ENCODE data around the gene ITPRID2. TPM values are rescaled to one million over a fixed set of nuclear protein-coding genes. Genes with fewer than 3 reads are reported as not detected.
A peak's percentile ranks its signal among the peaks of the same experiment; 100 is the strongest.

ITPRID2 gene
- 49.7 TPM for polyA plus RNA-seq (2013, experiment 1 of 2; ENCODE audit: insufficient read length)
- 67.0 TPM for polyA plus RNA-seq (2013, experiment 2 of 2; ENCODE audit: insufficient read length)

DNA sequence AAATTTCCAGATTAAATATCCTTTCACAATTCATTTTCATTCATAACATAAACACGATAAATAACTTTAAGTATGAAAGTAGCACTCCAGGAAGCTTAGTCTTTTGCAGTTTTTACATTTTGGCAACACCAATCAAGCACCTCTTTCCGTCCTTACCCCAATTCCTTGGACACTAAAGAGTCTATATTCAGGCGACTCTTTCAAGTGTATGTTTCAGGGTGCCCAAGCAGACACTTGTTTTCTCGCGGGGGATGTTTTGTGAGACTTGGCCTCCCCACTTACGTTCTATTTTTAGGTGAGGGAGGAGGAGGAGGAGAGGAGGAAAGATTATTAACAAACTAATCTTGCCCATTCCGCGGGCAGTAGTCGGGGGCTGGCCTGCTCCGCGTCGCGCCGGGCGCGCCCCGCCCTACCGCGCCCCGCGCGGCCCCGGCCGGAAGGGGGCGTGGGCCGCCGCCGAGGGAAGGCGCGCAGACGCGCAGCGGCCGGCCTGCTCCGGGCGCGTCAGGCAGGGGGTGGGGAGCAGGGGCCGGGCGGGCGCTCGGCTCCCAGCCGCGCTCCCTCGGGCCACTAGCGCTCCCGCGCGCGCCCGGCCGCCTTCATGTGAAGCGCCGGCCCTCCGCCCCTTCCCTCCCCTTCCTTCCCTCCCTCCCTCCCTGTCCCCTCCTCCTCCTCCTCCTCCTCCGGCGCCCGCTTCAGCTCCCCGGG lies at the start of gene ITPRID2:
ITPRID2 (plus strand) TSS at position 473 of the 708 bp plus-strand sequence. CDS start 337 bp downstream, outside the sequence.
- DNase-seq: peak; percentile 90

DNA sequence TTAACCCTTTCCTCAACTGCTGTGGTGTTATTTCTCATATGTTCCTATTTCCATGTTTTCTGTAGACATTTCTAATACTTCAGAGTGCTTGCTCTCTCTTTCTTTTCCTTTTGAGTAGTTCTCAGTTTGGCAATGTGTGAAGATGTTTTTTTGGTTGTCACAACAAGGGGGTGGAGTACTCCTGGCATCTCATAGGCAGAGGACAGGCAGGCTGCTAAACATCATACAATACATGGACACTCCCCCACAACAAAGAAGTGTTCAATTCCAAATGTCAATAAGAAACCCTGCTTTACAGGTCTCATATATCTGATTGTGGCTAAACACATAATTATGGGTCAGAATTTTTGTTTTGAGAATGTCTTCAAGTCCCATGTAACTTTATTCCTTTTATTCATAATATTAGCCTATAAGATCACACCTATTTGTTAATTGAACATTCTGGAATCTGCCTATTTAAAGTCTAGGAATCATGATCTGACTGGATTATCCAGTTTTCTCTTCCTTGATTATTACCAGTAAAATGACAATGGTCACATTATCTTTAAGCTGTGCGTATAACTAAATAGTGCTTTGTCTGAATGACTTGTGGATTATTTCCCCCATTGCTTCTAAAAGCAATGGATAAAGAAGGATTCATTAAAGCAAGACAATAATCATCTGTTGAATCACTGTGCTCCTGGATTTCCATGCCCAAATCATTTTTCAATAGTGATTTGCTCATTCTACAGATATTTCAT lies 46.8 kb upstream of the ITPRID2 start:
- DNase-seq: no peak

DNA sequence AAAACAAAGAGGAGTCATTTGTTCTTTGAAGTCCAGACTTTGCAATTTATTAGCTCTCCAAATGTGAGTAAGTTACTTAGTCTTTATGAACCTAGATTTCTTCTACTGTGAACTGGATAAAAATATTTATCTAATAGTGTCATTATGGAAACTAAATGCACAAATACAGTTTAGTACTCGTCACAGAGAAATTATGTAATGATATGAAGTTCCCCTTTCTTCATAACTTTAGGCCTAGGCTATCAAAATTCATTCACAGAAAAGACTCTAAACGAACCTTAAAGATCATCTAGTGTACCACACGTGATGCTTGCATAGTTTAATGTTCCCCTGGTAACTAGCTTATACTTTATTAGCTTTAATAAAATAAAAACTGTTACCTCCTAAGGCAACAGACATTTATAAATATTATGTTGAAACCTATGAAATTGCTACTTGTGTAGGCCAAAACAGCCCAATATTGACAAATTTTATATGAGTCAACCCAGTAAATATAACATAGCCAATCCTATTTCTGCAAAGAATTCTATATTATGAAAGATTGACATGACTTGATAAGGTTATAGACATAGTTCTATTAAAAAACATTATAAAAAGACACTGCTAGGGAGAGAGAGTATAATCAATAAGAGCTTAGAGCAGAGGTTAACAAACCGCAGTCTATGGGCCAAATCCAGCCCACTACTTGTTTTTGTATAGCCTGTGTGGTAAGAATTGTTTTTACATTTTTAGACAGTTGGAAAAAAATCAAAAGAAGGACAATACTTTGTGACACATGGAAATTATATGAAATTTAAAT lies 44.9 kb upstream of the ITPRID2 start:
- no peak for DNase-seq

DNA sequence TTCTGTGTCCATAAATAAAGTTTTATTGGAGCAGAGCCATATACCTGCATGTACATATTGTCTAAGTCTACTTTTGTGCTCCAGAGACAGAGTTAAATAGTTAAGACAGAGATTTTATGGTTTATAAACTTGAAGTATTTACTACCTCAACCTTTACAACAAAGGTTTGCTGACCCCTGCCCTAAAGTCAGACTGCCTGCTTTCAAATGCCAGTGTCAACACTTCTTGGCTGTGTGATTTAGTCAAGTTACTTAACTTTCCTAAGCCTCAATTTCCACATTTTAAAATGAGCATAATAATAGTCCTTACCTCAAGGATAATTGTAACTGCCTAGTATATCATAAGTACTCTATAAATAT lies 44.4 kb upstream of the ITPRID2 start:
- DNase-seq: no peak

DNA sequence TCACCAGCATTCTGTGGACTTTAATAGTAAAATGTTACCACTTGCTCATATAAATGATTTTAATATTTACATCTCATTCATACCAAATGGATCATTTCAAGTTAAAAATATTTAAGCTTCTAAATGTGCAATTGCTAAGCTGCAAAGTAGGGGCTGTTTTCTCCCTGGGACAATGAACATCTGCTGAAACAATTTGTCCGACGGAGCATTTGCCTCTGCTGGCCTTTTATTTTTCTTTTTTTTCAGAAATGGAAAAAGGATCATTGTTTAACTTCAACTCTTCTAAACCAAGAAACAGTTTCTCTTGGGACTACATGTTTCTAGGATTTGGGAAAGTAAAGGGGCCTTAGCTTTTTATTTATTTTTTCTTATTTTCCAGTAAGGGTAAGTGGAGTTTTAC lies 43.8 kb upstream of the ITPRID2 start:
- no peak for DNase-seq

DNA sequence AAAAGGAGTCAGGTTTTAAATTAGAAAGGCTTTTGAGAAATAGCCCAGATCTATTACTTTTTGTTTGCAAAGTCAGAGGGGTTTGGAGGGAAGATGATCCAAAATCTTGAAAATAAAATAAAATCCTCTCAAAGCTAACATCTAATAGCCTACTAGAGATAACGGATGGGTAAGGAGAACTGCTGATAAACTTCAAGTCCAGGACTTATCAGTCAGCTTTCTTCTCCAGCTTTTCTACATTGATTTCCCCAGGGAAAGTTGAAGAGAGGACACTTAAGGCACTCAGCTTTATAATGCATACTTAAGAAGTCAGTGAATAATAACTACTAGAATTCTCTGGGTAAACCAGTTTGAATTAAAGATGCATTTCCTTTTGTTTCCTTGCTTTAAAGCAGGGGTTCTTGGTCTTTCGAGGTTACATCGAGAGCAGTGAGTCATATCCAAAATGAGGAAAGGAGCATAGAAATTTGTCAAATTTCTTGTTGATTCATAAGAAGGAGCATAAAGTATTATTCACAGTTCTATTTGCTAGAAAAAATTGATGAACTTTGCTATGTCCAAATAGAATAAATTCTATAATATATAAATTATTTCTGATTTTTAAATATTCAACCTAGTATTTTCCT lies 43.2 kb upstream of the ITPRID2 start:
- DNase-seq: peak; percentile 4

DNA sequence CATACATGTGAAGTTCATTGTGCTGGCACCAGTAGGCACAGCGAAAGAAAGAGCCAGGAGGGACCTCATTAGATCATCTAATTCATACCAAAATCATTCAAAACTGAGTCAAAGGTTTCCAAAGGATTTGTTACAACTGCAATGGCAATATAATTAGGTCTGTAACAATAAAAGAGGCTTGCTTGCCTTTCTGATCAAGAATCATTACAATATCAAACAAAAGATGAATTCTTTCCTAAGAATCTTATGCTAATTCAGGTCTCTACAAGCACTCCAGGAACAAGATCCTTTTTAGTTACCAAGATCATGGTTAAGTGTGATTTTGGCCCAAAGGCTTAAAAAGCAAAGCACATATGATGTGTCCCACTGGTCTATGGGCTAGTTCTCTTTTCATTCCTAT lies 41.9 kb upstream of the ITPRID2 start:
- no peak for DNase-seq

DNA sequence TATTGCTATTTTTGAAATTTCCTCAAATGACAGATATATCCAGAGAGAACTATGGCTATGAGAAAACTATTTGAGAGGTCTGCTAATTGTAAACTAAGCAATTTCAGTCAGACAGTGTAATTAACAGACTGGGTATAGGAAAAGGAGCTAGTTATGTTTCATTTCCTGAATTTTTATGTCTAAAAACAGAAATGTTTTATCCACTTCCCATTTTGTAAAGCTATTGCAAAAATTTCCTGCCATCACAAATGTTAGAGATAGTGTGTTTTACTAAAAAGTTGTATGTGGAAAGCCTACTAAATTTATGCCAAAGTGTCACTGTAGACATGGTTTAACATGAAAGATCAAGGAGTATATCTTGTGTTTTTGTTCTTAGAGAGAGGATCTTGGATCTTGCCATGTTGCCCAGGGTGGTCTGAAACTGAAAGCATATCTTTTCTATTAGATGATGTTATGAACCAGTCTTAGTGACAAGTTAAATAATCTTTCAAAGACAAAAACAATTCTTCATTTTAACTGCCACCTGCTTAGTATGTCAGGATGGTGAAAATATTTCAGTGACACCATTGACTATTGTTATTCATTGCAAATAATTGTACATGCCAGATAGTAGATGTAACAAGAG lies 40.5 kb upstream of the ITPRID2 start:
- DNase-seq: no peak

DNA sequence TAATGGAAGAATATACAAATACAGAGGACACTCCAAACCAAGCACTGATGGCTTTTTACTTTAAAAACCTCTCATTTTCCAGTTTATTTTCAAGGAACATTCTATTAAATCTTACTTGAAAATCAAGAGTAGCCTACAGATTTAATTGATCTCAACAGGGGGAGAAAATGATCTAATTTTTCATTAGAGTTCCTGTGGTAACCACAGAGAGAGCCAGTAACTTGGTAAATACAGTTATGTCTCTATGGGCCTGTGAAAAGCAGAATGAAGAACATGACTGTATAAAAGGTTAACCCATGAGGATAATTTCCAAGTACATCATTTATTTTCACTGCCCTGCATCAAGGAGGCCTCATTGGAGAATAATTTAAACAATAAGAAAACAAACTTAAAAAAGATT lies 39.8 kb upstream of the ITPRID2 start:
- no peak for DNase-seq

DNA sequence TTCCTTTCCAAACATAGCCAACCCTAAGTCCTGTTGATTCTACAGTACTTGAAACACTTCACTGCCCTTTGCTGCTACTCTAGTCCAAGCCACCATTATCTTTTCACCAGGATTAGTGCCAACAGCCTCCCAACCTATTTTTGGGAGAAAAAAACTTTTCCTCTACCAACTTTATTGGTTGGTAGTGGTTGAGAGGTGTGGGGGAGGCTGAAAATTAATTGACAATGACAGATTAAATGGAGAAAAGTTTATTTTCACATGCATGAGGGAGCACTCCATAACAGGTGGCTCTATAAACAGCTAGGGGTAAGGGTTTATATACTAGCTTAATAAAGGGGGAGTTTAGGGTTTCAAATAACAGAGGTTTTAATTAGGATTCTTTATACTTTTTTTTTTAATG lies 37.8 kb upstream of the ITPRID2 start:
- no peak for DNase-seq

DNA sequence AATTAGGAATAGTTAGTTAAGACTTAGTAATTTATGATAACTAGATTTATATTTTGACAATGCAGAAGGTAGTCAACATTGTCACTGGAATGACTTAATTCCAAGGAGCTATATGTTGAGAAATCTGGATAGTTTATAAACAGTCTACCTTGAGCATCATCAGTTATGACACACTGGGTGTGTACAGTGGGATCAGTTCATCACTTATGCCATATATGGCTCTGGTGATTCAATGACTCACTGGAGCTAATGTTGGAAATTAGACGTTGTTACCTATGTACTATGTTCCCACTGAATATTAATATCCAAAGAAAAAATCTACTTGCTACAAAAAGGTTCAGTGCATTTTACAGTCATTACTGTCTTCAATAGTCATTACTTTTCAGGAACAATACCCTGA lies 34.0 kb upstream of the ITPRID2 start:
- DNase-seq: peak; percentile 7

DNA sequence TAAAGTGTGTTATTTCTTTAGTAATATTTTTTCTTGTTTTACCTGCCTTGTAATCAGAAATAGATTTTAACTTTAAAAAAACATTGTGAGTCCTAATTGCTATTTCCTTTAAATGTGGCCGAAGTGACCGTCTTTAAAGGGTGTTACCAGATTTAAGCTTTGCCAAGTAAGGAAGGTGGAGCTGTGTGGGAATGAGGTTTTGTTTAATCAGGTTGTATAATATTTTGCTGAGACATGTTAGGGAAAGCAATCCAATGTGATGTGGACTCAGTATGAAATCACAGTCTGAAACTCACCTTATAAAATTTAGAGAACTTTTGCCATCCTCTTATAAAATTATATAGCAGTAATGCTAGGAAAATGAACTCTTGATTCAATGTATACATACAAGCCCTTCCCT lies 32.9 kb upstream of the ITPRID2 start:
- DNase-seq: no peak

DNA sequence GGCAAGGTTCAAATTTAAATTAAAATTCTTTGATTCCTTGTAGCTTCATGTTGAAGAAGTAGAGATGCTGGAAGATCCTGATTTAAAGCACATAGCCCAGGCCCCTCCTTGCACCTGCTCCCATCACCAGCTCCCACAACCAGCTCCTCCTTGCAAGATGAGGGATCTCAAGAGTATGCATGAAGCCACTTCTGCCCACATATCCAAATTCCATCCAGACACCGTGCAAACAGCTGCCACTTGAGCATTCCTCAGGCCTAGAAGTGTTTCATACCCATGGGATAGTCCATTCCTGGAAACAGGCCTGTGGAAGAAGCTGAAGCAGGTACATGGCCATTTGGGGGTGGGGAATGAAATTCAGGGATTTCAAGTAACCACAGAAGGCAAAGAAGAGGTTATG lies 32.4 kb upstream of the ITPRID2 start:
- DNase-seq: no peak

DNA sequence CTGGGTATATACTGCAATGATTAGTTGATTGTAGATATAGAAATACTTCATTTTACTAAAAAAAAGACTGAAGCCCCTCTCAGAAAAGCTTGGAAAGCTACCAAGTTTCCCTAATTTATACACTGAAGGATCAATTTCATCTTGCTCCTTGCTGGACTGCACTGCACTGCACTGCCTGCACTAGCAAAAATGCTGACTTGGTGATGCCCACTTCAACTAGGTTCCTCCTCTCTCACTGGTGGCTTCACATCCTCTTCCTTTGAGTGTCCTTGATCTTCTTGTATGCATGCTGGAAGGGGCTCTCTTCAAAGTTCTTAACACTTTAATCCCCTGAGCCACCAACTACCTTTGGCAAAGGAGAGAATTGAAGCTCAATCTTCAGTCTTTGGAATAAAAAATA lies 31.7 kb upstream of the ITPRID2 start:
- no peak for DNase-seq

DNA sequence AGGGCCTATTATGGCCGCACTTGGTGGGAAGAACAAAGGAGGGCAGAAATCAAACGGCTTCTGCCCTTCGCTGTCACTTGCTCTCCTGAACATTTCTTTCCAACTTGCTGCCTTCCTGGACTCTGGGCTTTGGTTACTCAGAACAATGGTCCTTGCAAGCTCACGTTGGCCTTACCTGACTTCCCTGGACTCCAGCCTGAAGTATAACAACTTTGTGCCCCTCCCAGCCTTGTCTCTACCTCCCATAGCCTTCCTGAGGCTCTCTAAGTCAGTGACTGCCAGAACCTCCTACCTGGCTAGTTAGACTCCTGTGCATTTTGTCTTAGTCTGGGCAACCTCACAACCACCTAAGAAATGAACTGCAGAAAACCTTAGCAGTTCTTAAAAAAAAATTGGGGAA lies 30.2 kb upstream of the ITPRID2 start:
- DNase-seq: no peak

DNA sequence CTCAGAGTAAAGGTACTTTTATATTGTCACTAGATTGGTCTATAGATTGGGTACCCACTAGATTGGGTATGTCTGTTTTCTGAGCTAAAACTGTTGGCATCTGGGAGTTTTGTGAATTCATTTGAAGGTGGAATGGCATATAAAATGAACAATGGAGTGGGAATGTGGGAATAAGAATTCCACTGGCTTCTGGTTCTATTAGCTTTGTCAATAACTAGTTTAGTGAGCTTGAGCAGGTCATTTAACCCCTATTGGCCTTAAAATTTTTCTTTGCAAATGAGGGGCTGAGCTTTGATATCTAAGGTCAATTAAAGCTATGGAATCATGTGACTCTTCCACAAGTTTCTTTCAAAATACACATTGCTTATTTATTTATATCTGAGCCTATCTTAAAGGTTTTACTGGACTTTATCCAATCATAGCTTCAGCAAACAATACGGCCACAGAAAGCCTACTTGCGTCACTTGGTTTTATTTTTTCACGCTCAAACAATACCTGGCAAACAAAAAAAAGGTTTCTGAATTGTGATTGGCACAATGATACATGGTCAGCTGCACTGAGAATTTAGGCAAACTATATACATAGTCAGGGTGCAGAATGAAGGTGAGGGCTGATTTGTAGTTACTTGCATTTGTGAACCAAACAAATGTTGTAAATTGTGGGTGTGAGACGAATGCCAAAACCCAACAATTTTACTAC lies 28.8 kb upstream of the ITPRID2 start:
- DNase-seq: no peak

DNA sequence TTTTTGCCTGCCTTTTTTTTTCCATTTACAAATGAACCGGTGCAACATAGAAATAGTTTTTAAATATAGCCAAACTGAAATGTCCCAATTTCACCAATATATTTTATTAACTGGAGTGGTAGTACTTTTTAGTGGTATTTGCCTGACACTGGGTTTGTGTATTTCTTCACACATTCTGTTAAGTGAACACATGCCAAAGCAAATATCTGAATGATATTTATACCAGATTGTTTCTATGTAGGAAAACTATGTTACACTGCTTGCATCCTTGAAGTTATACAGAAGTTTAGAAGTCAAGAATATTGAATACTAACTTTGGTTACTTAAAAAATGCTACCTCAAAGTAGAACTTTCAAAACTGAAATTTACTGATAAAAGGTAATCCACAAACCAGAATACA lies 19.4 kb upstream of the ITPRID2 start:
- DNase-seq: no peak

DNA sequence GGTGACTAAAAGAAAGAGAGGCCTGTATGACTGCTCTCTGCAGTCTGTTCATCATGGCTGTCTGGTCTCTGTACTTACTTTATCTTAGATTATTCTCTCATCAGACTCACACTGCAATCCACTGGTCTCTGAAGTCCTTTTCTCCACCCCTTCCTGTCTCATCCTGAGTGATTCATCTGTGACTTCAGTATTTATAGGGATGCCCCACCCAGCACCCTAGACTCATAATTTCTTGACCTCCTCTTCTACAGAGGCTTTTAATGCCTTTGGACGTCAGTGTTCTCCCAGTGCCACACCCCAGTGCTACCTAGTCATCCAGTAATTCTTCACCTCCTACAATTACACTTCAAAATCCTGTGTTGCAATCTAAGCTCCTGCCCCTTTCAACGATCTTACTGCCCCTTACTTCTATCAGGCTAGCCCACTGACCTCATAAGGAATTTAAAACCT lies 14.9 kb upstream of the ITPRID2 start:
- peak; percentile 71 for DNase-seq

DNA sequence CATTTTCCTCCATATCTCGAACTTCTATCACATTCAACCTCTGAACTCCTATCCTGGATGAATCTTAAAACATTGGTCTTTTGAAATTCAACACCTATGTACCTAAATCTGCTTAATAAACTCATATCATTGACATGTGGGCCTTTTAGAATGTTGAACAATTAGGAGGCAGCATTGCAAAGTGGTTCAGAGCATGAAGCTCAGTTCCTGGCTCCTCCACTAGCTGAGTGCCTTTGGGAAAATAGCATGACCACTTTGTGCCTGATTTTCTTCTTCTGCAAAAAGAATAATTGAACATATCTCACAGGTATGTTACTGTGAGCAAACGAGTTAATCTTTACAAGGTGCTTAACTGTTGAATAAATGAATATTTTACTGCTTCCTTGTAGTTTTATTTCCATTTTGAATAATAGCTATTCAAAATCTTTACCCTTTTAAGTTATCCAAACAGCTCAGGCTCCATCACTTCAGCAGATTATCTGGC lies 14.3 kb upstream of the ITPRID2 start:
- no peak for DNase-seq

DNA sequence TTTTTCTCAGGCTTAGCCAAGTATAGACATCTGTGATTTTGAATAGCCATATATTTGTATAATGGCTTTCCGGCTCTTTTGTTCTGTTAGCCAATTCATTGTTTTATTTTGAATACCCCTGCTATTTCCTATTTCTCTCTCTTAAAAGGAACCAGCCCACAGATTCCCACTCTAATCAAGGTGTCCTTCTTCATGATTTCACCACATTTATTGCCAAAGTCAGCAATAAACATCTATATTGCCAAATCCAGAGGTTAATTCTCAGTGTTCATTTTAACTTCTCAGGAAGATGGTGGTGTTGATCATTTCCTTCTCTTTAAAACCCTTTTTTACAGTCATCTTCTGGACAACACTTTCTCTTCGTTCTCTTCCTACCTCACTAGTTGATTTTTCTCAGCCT lies 13.1 kb upstream of the ITPRID2 start:
- DNase-seq: no peak

DNA sequence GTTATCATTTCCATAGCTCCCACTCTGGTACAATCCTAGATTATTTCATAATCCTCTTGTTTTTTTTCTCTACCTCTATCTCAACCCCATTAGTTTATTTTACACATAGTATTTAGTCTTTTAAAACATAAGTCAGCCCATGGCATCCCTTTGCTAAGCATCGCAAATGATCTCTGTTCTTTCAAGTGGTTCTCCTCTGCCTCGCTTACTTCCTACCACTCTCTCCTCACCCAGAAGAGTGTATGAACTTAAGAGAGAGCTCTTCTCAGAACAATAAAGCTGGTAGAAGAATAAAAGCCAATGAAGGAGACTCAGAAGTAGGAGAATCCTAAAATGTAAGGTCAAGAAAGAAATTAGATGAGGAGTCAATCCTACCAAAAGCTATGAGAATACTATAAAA lies 12.2 kb upstream of the ITPRID2 start:
- DNase-seq: no peak

All from fibroblast of skin of back (primary cell).